ENCODE data around the gene SEC23IP.
"Not testable (repeated sequence)": the region's sequence is repeated elsewhere in the genome, so short reads cannot be mapped to it uniquely, and the experiment has no call there.

SEC23IP gene

DNA sequence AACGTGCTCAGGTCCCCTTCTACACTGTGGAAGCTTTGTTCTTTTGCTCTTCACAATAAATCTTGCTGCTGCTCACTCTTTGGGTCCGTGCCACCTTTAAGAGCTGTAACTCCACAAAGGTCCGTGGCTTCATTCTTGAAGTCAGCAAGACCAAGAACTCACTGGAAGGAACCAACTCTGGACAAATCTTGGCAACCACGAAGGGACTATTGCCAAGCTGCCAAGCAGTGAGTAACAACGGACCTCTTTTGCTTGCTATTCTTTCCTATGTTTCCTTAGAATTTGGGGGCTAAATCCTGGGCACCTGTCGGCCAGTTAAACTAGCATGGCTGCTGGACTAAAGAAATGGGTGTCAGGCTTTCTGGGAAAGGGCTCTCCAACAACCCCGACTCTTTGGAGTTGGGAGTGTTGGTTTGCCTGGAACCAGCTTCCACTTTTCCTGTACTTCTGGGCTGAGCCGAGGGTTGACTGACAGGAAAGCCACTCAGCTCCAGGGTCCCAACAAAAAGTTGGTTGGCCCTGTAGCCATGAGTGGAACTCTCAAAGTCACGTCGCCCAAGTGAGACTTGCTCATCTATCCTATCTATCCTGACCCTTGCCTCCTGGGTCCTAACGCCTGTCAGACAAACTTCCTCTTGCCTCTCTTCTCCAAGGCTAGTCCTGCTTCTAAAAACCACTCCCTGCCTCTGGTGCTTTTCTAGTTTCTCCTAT is 8.5 kb upstream of the SEC23IP start:
- not testable (repeated sequence) for DNase-seq

DNA sequence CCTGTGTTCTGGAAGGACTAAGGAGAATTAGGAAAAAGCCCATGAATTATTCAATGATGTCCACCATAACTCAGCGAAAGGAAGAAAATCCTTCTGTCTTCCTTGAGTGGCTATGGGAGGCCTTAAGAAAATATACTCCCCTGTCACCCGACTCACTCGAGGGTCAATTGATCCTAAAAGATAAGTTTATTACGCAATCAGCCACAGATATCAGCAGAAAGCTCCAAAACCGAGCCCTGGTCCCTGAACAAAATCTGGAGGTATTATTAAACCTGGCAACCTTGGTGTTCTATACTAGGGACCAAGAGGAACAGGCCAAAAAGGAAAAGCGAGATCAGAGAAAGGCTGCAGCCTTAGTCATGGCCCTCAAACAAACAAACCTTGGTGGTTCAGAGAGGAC is 6.5 kb upstream of the SEC23IP start:
- not testable (repeated sequence) for DNase-seq

DNA sequence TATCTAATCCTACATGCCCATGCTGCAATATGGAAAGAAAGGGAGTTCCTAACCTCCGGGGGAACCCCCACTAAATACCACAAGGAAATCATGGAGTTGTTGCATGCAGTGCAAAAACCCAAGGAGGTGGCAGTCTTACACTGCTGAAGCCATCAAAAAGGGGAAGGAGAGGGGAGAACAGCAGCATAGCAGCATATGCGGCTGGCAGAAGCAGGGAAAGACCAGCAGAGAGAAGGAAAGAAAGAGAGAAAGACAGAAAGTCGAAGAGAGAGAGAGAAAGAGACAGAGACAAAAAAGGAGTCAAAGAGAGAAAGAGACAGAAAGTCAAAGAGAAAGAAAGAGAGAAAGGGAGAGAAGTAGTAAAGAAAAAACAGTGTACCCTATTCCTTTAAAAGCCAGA is 3.8 kb upstream of the SEC23IP start:
- DNase-seq: not testable (repeated sequence)

DNA sequence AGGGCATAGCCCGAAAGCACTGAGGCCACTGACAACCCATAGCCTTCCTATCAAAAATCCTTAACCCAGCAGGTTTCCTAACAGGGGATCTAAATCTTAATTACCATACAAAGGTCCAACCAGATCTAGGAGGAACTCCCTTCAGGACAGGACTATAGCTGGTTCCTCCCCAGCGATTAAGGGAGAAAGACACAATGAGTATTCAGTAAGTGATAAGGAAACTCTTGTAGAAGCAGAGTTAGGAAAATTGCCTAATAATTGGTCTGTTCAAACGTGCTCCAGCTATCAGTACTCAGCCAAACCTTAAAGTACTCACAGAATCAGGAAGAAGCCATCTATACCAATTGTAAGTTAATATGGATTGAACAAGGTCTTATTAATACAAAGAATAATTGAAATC is 3.3 kb upstream of the SEC23IP start:
- not testable (repeated sequence) for DNase-seq

GRCh38 chr10:119890307-119890706 is 2.2 kb upstream of the SEC23IP start:
- not testable (repeated sequence) for DNase-seq

- DNase-seq: not testable (repeated sequence)
These were observed 712 bp upstream of the SEC23IP start for GRCh38 chr10:119891849-119892187.

DNA sequence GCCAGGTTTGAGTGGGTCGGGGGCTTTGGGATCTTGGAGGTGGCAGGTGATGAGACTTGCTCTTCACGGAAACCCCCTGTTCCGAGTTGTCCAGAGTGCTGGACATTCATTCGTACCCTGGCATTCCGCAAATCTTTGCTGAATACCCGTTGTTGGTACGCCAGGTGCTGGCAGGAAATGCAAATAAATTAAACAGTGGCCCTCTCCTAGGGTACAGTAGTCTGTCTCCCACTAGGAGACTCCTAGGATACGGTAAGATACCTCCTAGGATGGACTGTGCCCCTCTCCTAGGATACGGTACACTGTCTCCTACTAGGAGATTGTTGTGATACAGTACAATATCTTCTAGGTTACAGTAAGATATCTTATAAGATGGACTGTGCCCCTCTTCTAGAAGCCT is 544 bp downstream of the SEC23IP start:
- DNase-seq: no peak

DNA sequence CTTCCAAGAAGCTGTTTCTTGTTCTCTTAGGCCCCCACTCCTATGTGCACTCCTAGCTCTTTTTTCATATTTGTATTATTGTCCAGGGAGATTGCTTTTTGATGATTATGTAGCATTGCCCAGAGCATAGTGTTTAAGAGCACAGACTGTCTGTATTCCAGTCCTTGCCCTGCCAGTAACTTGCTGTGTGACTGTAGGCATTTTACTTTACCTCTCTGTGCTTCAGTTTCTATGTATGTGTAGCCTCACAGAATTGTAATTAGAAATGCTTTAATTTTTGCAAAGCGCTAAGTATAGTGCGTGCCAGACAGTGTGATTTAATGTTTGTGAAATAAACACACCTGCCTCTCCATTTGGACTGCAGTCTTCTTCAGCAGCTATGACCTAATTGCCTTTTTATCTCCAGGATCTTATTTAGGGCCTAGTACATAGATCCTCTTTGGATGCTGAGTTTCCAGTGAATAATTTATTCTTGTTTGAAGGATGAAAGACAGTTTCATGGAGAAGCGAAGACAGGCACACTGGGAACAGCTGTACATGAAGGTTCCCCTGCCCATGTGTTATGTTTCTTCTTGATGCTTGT is 1.4 kb downstream of the SEC23IP start:
- no peak for DNase-seq

DNA sequence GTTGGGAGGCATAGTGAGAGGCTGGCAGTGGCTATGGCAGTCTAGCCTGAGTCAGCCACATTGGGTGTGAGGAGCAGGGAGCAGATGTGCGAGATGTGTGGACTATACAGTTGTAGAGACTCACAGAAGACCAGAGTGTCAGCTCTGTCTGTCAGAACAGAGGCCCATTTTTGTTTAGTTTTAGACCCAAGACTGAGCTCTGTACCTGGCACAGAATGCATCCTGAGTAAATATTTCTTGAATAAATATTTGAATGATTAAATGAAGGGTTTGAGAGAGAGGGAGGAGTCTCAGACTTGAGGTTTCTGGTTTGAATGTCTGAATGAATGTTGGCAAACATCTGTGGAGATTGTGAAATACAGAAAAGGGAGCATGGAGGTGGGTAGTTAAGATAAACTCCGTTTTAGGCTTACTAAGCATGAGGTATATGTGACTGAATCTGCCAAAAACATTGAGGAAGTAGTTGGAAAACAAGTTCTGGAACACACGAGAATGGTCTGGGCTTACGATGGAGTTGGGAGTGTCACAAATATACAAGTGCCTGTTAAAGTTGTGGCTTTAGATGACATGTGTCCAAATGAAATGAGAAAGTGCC is 3.6 kb downstream of the SEC23IP start:
- DNase-seq: no peak

GRCh38 chr10:119896937-119897770 is 4.6 kb downstream of the SEC23IP start:
- no peak for DNase-seq

DNA sequence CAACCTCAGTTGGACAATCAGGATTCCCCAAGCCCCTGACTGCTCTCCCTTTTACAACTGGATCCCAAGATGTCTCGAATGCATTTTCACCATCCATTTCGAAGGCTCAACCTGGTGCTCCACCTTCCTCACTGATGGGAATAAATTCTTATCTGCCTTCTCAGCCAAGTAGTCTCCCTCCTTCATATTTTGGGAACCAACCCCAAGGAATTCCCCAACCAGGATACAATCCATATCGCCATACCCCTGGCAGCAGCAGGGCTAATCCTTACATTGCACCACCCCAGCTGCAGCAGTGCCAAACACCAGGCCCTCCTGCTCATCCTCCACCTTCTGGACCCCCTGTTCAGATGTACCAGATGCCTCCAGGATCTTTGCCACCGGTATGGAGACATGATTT is 6.0 kb downstream of the SEC23IP start:
- DNase-seq: no peak

GRCh38 chr10:119903946-119904666 is 11.6 kb downstream of the SEC23IP start:
- DNase-seq: no peak

DNA sequence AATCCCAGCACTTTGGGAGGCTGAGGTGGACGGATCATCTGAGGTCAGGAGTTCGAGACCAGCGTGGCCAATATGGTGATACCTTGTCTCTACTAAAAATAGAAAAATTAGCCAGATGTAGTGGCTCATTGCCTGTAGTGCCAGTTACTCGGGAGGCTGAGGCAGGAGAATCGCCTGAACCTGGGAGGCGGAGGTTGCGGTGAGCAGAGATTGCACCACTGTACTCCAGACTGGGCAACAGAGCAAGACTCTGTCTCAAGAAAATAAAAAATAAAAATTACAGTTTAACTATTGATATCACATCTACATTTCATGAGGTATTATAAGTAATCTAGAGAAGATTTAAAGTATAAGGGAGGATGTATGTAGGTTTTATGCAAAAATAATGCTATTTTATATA is 15.2 kb downstream of the SEC23IP start:
- not testable (repeated sequence) for DNase-seq

DNA sequence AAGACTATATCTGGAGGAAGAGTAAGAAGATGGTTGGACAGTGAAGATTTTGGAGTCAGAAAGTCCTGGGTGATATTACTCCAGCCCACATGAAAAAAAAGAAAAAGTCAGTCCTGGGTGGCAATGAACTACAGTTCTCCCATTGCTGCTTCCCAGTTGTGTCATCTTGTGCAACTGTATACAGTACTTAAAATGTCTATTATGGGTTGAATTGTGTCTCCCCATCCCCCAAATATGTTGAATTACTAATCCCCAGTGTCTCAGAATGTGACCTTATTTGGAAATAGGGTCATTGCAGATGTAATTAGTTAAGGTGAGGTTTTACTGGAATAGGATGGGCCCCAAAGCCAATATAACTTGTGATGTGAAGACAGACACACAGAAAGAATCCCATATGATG is 15.6 kb downstream of the SEC23IP start:
- no peak for DNase-seq

DNA sequence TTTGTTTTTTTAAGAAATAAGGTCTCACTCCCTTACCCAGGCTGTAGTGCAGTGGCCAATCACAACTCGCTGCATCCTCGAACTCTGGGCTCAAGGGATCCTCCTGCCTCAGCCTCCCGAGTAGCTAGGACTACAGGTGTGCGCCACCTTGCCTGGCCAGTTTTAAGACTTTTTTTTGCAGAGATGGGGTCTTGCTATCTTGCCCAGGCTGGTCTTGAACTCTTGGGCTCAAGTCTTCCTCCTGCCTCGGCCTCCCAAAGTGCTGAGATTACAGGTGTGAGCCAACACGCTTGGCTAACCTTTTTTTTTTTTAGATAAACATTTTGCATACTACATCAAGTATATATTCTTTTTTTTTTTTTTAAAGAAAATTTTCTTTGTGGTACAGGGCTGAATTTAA is 18.2 kb downstream of the SEC23IP start:
- no peak for DNase-seq

GRCh38 chr10:119917777-119918176 is 25.2 kb downstream of the SEC23IP start:
- DNase-seq: no peak

- DNase-seq: no peak
These were observed 26.7 kb downstream of the SEC23IP start for GRCh38 chr10:119919271-119919670.

DNA sequence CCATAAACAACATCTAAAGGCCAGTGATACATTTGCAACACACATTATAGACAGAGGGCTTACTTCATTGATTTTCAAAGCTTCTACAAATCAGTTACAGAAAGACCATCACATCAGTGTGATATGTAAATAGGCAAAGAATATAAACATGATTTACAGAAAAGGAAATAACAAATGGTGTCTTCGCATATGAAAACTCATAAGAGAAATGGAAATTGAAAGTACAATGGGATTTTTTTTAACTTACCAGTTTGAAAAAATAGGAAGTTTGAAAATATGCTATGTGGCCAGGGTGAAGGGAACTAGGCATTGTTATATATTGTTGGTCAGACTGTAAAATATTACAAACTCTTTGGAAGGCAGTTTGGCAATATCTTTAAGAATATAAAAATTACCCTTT is 27.3 kb downstream of the SEC23IP start:
- no peak for DNase-seq

DNA sequence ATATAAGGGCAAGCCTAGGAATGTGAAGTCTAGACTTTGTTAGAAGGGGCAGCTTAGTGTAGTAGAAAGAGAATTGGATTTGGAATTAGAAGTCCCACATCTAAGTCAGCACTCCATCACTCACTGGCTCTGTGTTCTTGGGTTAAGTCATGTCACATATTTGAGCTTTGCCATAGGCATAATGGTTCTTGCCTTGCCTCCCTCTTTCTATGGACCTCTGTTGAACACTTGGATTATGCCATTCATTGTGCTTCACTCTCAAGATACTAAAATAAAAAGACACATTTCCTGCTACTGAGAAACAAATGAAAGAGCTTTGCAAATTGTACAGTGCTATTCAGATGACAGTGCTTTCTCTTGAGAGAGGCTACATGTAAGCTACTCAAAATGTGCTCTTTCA is 35.9 kb downstream of the SEC23IP start:
- DNase-seq: no peak

- no peak for DNase-seq
These were observed 39.3 kb downstream of the SEC23IP start for GRCh38 chr10:119931871-119932270.

DNA sequence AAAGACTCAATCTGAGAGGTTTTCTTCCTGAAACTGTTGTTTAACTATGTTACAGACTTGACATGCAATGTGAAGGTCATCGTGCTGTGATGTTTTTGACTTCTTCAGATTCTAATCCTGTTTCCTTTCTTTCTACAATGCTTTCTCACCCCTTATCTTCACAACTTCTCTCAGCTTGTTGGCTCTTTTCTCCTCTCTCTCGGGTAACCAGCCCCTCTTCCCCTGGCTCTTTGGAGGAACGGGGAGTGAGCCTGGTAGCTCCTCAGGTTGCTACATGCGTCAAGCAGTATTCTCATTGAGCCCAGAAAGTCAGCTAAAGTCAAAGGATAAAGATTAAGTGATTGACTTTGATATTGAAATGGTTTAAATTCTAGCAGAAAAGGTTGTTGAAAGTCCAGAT is 40.1 kb downstream of the SEC23IP start:
- DNase-seq: no peak

GRCh38 chr10:119933179-119933578 is 40.6 kb downstream of the SEC23IP start:
- DNase-seq: no peak

- DNase-seq: no peak
These were observed 48.0 kb downstream of the SEC23IP start for GRCh38 chr10:119940487-119940886.
